HT-29 (cell line): Measurements from ENCODE around the gene ADAT1. TPM values are rescaled to one million over a fixed set of nuclear protein-coding genes. Genes with fewer than 3 reads are reported as not detected.

Experiments used
- DNase-seq: peaks from one replicate; pipeline ENCODE4 v3.0.0-alpha.2; 2015; ENCODE audit warnings: low spot score
- total RNA-seq: library from RNA; depleted of rRNA; stranded (reverse); fragments of >200 nt; shearing (Covaris generic); gene quantifications from 2 replicates; pipeline ENCODE4 v1.2.3, GENCODE V29; 2014

The ADAT1 gene
- total RNA-seq, 1 experiment from 2014 or later: 45.0 TPM

- no peak for DNase-seq
Measured at GRCh38 chr16:75576384-75576811, 46.7 kb downstream of the ADAT1 start.

GRCh38 chr16:75575958-75576357 is 47.1 kb downstream of the ADAT1 start:
- no peak for DNase-seq

- no peak for DNase-seq
Measured at GRCh38 chr16:75573955-75574354, 49.1 kb downstream of the ADAT1 start.

- no peak for DNase-seq
Measured at GRCh38 chr16:75572864-75573542, 50.1 kb downstream of the ADAT1 start.

GRCh38 chr16:75570396-75571065 is 52.5 kb downstream of the ADAT1 start:
- no peak for DNase-seq

- DNase-seq: no peak
Measured at GRCh38 chr16:75567911-75568310, 55.2 kb downstream of the ADAT1 start.

GRCh38 chr16:75566758-75567255 is 56.3 kb downstream of the ADAT1 start:
- peak; percentile 5 for DNase-seq

- peak; percentile 82 for DNase-seq
Measured at GRCh38 chr16:75566040-75566757, 56.9 kb downstream of the ADAT1 start, which contains the start of gene GABARAPL2. TSS of gene GABARAPL2 (plus strand) at chr16:75566379. CDS start at chr16:75566487, 108 bp downstream.

GRCh38 chr16:75565640-75566039 is 57.4 kb downstream of the ADAT1 start:
- DNase-seq: no peak

GRCh38 chr16:75559564-75560372 is 63.3 kb downstream of the ADAT1 start:
- peak; percentile 13 for DNase-seq

- no peak for DNase-seq
Measured at GRCh38 chr16:75558846-75559401, 64.2 kb downstream of the ADAT1 start.

GRCh38 chr16:75556431-75556950 is 66.6 kb downstream of the ADAT1 start:
- no peak for DNase-seq

- peak; percentile 89 for DNase-seq
Measured at GRCh38 chr16:75555707-75556430, 67.2 kb downstream of the ADAT1 start, which contains the start of gene TMEM231. TSS of gene TMEM231 (minus strand) at chr16:75556252. CDS start at chr16:75556209, 43 bp downstream.

GRCh38 chr16:75555213-75555706 is 67.8 kb downstream of the ADAT1 start:
- DNase-seq: peak; percentile 79

- DNase-seq: no peak
Measured at GRCh38 chr16:75552951-75553350, 70.1 kb downstream of the ADAT1 start.

GRCh38 chr16:75550211-75550662 is 72.8 kb downstream of the ADAT1 start:
- DNase-seq: peak; percentile 71
